HG03196 (cell line): ENCODE data around the gene AGAP1.

Experiments
- ATAC-seq: cut with Tn5 transposase; IDR thresholded peaks from one replicate; pipeline ENCODE4 v1.9.1; 2021; ENCODE audit not compliant: unreplicated experiment

The AGAP1 gene

GRCh38 chr2:235856151-235856854, 362.5 kb downstream of the AGAP1 start:
- no peak for ATAC-seq

- no peak for ATAC-seq
Measured at GRCh38 chr2:235857598-235857997, 363.8 kb downstream of the AGAP1 start.

- ATAC-seq = no peak
Measured at GRCh38 chr2:235858881-235859280, 365.0 kb downstream of the AGAP1 start.

- no peak for ATAC-seq
Measured at GRCh38 chr2:235859651-235860050, 365.8 kb downstream of the AGAP1 start.

- no peak for ATAC-seq
Measured at GRCh38 chr2:235860111-235860510, 366.3 kb downstream of the AGAP1 start.

- ATAC-seq = no peak
Measured at GRCh38 chr2:235860871-235861270, 367.0 kb downstream of the AGAP1 start.

GRCh38 chr2:235861383-235861782, 367.5 kb downstream of the AGAP1 start:
- ATAC-seq = no peak

GRCh38 chr2:235863414-235863813, 369.6 kb downstream of the AGAP1 start:
- no peak for ATAC-seq

GRCh38 chr2:235864302-235864701, 370.5 kb downstream of the AGAP1 start:
- ATAC-seq = no peak

GRCh38 chr2:235864733-235865515, 371.1 kb downstream of the AGAP1 start:
- no peak for ATAC-seq

- ATAC-seq = no peak
Measured at GRCh38 chr2:235866373-235866772, 372.5 kb downstream of the AGAP1 start.

GRCh38 chr2:235868224-235868623, 374.4 kb downstream of the AGAP1 start:
- ATAC-seq = no peak

GRCh38 chr2:235868645-235869044, 374.8 kb downstream of the AGAP1 start:
- ATAC-seq = no peak

- no peak for ATAC-seq
Measured at GRCh38 chr2:235870515-235870914, 376.7 kb downstream of the AGAP1 start.

- no peak for ATAC-seq
Measured at GRCh38 chr2:235876099-235876679, 382.3 kb downstream of the AGAP1 start.

GRCh38 chr2:235877275-235877802, 383.5 kb downstream of the AGAP1 start:
- no peak for ATAC-seq

- ATAC-seq = no peak
Measured at GRCh38 chr2:235879116-235879515, 385.3 kb downstream of the AGAP1 start.

- ATAC-seq = no peak
Measured at GRCh38 chr2:235883675-235884074, 389.8 kb downstream of the AGAP1 start.

GRCh38 chr2:235889302-235889630, 395.4 kb downstream of the AGAP1 start:
- ATAC-seq = no peak

- ATAC-seq = no peak
Measured at GRCh38 chr2:235893129-235893698, 399.4 kb downstream of the AGAP1 start.

- no peak for ATAC-seq
Measured at GRCh38 chr2:235894839-235895238, 401.0 kb downstream of the AGAP1 start.

GRCh38 chr2:235896061-235896460, 402.2 kb downstream of the AGAP1 start:
- no peak for ATAC-seq
